Measurements from ENCODE around the gene MLNR.

Gene MLNR

DNA sequence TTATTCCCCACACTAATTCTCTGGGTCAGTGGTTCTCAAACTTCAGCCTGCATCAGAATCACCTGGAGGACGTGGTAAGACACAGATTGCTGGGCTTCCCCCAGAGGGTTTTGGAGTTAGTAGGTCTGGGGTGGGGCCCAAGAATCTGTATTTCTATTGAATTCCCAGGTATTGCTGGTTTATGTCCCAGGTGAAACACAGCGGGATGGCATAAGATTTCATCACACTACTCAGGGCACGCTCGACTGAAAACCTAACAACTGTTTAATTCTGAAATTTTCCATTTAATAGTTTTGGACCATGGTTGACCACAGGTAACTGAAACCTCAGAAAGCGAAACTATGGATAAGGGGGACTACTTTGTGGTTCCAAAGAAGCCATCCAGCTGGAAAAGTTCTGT, 6.5 kb downstream of the MLNR start:
- no peak for DNase-seq

DNA sequence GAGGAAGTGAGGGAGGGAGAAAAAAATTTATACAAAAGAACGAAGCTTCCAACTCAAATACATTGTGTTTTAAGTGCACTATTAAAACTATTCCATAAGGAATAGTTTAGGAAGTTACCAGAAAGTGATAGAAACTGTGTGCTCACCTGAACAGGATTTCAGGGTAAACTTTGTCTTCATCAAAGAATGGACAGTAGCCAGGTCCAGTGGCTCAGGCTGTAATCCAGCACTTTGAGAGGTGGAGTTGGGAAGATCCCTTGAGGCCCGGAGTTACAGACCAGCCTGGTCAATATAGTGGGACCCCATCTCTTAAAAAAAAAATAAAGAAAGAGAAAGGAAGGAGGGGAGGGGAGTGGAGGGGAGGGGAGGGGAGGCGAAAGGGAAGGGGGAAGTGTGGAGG, 14.6 kb downstream of the MLNR start:
- DNase-seq: no peak

DNA sequence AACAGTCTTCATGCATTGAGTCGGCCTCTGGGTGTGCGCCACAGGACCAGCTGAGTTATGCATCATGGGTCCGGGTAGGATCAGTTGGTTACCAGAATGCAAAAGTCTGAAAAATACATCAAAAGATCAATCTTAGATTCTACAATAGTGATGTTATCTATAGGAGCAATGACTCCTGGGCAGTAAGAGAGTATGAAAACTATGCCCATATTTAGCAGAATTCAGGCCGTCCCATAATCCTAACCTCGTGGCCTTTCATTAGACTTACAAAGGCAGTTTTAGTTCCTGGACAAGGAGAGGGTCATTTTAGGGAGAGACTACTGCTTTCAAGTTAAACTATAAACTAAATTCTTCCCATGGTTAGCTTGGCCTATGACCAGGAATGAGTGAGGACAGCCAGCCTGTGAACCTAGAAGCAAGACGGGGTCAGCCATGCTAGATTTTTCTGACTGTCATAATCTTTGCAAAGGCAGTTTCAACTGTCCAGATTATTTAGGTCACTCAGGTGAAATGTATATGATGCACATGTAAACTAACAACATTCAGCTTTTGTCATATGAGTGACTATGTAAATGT, 15.8 kb downstream of the MLNR start:
- DNase-seq: no peak

DNA sequence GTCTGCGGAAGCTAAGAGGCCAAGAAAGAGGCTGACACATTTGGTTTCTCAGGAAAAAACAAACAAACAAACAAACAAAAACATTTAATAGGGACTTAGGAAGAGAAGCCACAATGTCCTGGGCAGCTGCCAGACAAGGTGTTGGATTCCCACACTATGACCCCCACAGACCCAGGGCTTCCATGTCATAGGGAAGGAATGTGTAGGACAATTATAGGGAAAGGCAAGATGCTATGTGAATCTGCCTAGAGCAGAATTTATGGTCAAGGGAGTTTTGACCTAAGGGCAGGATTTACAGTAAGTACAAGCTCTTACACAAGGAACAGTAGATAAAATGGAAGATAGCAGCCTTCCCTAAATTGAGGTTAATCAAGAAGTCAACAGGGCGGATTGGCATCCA, 18.5 kb downstream of the MLNR start:
- DNase-seq: no peak

DNA sequence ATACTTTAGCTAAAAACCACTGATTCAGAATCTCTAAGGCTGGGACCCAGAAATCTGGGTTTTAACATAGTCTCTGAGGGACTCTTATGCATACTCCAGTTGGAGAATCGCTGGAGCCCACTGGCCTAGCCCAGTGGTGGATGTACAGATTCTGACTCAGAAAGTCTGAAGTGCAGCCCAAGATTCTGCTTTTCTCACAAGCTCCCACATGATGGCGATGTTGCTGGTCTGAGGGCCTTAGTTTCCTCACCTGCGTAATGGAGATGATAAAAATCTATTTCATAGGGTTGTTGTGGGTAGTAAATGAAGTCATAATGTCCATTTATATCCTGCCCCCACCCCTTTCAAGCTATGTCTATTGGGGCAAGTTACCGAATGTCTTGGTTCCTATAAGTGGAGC, 19.9 kb downstream of the MLNR start:
- DNase-seq: peak; percentile 19

DNA sequence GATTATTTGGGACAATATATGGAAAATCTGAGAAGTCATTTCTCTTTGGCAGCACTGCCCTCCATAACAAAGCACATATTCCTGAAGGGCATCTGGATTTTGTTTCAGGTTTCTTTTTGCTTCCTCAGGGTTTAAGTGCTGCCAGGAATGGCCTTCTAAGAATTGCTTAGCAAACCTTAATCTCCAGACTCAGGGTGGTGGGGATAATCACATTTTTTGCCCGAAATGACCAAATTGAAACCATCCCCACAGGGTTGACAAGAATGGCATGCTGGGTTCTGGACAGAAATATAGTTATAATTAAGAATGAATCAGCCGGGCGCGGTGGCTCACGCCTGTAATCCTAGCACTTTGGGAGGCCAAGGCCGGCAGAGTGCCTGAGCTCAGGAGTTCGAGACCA, 21.2 kb downstream of the MLNR start:
- DNase-seq: no peak

DNA sequence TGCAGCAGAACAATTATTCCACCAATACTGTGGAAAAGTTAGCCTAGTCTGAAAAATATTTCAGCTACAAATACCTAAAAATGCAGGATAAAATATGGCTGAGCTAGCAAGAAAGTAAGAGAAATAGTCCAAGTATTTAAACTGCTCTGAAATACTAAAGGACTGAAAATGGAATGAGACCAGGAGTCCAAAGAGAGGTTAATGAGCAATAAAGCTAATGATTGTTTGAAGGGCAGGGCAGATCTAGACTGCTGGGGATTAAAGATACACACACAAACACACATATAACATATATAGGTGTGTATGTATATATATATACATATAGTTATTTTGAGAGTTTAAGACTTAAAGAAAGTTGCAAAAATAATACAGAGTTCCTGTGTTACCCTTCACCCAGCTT, 25.0 kb downstream of the MLNR start:
- no peak for DNase-seq

DNA sequence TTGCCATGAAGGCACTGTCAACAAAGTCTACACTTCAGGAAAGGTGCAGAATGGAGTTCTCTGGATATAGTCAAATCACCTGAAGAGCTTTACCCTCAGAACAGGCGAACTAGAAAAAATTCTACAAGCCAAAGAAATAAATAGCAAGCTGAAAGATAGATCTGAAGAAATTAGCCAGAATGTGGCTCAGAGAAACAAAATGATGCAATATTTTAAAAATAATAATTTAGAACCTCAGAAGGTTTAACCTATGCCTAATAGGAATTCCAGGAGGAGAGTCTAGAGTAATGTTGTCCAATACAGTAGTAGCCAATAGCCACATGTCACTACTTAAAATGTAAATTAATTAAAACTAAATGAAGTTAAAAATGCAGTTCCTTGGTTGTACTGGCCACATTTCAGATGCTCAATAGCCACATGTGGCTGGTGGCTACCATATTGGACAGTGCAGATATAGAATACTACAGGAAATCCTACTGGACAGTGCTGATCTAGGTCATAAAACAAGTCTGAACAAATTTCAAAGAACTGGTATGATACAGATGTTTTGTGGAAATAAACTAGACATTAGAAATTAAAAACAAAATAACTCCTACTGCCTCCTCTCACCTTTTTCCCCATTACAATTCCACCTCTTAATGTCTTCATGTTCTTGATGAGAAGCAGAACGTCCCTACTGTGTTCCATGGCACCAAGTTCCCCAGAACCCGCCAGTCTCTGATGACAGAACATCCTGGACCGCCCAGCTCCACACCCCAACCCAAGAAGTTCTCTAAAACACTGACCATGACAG, 26.9 kb downstream of the MLNR start:
- DNase-seq: no peak

DNA sequence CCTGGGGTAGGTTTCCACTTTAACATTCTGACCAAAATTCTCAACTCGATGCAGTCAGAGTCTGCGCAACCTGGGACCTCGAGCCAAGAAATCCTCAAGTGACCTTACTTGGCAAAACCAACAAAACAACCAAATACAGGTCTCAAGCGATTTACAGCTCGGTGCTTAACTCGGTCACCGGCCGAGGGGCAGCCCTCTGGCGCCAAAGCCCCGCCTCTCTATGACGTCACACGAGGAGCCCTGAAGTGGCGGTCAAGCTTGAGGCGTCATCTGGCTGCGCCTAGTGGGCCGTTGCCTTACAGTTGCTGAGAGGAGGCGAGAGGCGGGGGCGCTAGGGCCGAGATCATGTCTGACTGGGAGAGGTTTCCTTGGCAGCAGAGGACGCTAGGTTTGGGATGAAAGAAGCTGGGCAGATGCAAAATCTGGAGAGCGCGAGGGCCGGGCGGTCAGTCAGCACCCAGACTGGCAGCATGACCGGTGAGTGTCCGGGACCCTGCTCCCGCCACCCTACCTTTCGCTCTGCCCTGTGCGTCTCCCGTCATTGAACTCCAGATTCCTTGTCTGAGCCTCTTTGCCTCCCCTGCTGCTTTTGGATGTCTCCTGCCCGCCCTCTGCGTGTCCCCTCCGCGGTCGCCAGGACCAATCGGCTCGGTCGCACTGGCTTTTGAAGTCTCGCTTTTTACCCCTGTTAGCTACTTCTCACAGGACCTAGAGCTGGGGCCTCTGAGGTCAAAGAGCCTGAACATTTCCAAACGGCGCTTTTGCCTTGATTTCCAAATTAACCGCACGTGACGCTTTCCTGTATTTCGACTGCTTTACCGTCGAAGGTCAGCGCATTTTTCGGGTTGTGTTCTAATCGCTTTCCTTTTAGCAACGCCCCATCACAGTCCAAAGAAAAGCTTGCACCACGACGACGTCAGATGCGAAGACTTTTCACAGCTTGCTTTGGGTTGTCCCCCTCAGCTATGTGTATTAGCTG, 27.8 kb downstream of the MLNR start, which contains the start of gene CDADC1:
CDADC1 (plus strand) TSS at position 283 of the 979 bp plus-strand sequence; CDS start at position 396, 113 bp downstream.
- DNase-seq: peak; percentile 93

DNA sequence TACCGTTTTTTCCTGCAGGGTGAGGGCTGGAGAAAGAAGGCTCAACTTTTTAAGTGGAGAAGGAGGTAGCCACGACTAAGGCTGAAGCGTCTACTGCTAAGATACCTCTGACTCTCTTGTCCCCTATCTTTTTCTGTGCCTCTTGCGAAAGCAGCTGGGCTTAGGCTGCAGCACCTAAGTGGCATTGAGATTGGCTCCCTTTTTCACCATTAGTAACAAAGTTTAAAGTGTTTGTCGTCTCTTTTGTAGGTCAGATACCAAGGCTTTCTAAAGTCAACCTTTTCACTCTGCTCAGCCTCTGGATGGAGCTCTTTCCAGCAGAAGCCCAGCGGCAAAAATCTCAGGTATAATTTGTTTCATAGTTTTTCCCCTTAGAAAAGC, 28.5 kb downstream of the MLNR start:
- no peak for DNase-seq

DNA sequence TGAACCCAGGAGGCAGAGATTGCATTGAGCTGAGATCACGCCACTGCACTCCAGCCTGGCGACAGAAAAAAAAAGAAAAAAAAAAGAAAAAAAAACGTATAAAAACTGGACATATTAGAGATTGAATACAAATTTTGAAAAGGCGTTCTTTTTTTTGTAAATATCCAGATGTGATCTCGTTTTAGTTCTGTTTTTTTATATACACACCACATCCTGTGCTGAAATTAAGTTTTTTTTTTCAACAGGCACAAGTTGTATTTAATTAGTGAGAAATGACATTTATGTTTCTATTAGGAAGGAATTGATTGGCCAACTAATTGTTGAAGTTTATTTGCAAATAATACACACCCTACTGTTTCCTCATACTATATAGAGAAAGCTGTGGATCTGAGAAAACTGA, 31.2 kb downstream of the MLNR start:
- no peak for DNase-seq

DNA sequence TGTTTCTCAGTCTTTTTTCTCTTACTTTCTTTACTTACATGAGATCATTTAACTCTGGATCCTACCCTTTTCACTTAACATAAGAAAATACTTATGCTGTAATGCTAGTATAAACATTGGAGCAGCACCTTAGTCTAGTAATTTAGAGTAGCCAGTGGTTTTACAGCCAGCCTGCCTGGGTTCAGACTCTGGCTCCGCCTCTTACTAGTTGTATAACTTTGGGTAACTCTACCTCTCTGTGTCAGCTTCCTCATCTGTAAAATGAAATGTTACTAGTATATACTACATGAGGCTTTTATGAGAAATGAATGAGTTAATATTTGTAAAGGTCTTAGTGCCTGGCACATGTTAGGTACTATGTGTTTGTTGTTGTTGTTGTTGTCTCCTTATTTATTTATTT, 33.2 kb downstream of the MLNR start:
- no peak for DNase-seq

DNA sequence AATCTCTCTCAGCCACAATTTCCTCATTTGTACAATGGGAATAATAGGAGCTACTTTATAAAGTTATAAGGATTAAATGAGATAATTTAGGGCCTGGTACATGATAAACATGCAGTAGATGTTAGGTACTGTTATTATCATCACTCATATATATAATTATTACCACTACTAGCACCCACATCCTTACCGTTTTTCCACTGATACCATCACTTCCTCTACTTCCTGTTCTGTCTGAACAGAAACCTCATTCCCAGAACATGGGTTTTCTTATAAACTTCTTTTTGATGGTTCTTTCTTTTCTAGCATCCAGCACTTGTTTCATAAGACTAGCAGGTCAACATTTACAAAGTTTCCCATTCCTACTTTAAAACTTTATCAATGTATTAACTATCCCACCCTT, 33.9 kb downstream of the MLNR start:
- no peak for DNase-seq

DNA sequence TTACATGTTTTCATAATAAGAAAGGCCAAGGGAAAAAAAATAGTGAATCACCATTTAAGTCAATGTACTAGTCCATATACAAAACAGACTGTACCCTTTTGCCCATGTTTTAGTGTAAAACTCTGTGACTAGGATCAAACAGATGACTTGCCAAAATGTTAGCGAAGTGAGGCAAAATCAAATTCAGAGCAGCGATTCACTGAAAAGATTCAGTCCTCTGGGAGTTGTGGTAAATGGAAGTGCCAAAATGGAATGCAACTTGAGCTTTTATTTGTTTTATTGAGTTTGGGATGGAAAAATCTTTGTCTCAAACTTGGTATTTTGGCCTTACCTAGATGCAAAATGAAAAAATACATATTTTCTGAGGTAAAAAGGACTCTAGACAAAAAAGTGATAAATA, 36.7 kb downstream of the MLNR start:
- no peak for DNase-seq

DNA sequence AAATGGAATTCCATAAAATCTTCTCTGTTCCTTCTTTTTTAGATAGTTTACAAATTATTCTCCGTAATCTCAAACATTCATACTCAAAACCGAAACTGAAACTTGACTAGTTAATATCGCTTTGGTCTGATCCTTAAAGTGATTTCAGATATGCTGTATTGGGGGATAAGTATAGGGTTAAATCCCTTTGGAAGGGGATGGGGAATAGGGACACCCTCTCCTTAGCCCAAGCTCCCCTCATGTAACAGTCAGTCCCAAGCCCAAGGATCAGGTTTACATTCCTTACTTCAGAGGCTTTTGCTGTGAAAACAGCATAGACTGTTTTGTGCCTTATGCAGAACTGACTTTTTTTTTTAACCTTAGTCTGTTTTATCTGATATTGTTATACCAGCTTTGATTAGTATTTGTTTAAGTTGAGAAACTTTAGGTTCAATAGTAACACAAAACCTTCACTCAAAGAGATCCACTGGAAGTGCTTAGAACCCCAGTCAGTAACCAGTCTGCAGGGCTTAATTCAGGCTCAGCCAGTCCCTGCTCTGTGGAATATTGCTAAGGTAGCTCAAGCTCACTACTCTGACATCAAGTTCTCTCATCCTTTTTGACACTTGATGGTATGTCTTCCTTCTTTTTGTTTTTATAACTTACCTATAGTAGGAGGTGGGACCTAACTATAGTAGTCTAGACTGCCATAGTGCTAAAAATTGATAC, 38.1 kb downstream of the MLNR start:
- DNase-seq: no peak

DNA sequence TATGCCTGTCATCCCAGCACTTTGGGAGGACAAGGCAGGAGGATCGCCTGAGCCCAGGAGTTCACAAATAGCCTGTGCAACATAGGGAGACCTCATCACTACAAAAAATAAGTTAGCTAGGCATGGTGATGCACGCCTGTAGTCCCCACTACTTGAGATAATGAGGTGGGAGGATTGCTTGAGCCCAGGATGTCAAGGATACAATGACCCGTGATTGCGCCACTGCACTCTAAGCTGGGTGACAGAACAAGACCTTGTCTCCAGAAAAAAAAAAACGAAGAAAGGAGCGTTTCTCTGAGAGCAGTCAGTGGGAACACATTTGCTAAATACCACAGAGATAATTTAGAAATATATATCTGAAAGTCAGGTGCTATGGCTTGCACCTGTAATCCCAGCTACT, 39.4 kb downstream of the MLNR start:
- no peak for DNase-seq

DNA sequence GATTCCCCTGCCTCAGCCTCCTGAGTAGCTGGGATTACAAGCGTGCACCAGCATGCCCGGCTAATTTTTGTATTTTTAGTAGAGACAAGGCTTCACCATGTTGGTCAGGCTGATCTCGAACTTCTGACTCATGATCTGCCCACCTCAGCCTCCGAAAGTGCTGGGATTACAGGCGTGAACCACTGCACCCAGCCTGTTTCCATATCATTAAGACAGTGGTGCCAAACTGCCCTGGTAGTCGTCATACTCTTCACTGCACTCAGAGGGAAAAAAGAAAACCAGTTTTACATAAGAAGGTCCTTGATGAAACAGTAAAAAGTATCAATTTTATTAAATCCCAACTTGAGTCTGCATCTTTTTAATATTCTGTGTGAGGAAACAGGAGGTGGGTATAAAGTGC, 42.5 kb downstream of the MLNR start:
- no peak for DNase-seq

DNA sequence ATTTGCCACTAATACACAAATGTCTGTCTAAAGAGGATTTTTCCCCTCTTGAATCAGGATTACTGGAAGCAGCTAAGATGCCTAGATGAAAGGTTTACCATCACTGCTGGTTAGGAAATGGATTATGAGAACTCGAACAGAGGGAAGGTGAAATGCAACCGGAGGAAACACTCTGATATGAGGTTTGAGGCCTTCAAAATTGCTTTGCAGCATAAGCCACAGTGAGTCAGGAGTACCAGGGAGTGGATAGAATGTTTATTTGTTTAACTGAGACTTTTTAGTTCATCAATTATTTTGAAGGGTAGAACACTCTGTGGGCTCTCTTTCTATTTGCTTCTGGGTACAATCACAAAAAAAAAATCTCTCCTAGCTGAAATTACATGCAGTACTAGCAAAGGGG, 45.7 kb downstream of the MLNR start:
- no peak for DNase-seq

DNA sequence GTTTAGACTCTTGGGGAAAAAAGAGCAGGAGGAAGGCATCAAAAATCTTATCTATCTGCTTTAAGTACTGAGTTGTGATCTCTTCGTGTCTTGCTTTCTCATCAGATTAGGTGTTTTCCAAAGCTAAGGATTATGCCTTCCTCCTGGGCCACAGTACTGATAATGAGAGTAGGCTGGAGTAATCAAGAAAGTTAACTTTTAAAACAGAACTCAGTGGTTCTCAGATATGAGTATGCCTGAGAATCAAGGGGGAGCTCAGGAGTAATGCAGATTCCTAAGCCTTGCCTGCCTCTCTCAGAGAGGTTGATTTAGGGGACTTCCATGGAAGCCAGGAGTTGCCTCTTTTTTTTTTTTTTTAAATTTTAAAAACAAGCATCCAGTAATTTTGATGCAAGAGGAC, 51.1 kb downstream of the MLNR start:
- DNase-seq: no peak
